ENCODE results near the gene PHLPP1. TPM values are rescaled to one million over a fixed set of nuclear protein-coding genes. Genes with fewer than 3 reads are reported as not detected.

PHLPP1 gene
- total RNA-seq, 2 donors from 2014 or later = 22.1 to 24.2 TPM

DNA sequence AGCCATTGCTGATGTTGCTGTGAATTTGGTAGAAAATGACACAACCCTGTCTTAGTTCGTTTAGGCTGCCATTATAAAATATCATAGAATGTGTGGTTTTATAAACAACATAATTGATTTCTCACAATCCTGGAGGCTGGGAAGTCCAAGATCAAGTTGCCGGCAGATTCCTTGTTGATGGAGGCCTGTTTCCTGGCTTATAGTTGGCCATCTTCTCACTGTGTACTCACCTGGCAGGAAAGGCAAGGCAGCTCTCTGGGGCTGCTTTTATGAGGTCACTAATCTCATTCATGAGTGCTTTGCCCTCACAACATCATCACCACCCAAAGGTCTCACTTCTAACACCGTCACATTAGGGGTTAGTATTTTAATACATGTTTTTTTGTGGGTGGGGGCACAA lies 58.4 kb downstream of the PHLPP1 start:
- no peaks in the 10 kb centered on the region for H3K4me1 ChIP-seq
- intact Hi-C loops (cut with DNase I) = no loop called here
- peak overlapping the region; percentile 31 for H3K27ac ChIP-seq
- no peak overlapping the region for H3K4me3 ChIP-seq
- H3K9ac ChIP-seq (ENCODE audit: low read depth in 2 of 2, low read length in 2 of 2) = no peak overlapping the region
- no peak for TF ChIP-seq CTCF (IDR thresholded peaks at IDR 0.05)
- no peaks in the 10 kb centered on the region for H3K27me3 ChIP-seq
- H3K9me3 ChIP-seq = no peaks in the 10 kb centered on the region
- no peaks in the 10 kb centered on the region for H3K36me3 ChIP-seq
- no peak for DNase-seq

GRCh38 chr18:62776024-62776570 lies 60.8 kb downstream of the PHLPP1 start:
- no peaks in the 10 kb centered on the region for H3K36me3 ChIP-seq
- H3K4me1 ChIP-seq = no peaks in the 10 kb centered on the region
- H3K4me3 ChIP-seq = no peak overlapping the region
- H3K27me3 ChIP-seq = no peaks in the 10 kb centered on the region
- H3K9me3 ChIP-seq = no peaks in the 10 kb centered on the region
- H3K27ac ChIP-seq = no peak overlapping the region
- no peak for DNase-seq
- intact Hi-C loops (cut with DNase I) = no loop called here
- TF ChIP-seq CTCF (IDR thresholded peaks at IDR 0.05) = no peak
- no peak overlapping the region for H3K9ac ChIP-seq (ENCODE audit: low read depth in 2 of 2, low read length in 2 of 2)

GRCh38 chr18:62777814-62778213 lies 62.5 kb downstream of the PHLPP1 start:
- Histone ChIP-seq H3K27ac (no peak overlapping the region), H3K4me3 (no peak overlapping the region), H3K36me3 (no peaks in the 10 kb centered on the region), H3K4me1 (no peaks in the 10 kb centered on the region), H3K9ac (ENCODE audit: low read depth in 2 of 2, low read length in 2 of 2) (no peak overlapping the region), H3K27me3 (no peaks in the 10 kb centered on the region), H3K9me3 (no peaks in the 10 kb centered on the region)
- intact Hi-C loops (cut with DNase I) = no loop called here
- no peak for TF ChIP-seq CTCF (IDR thresholded peaks at IDR 0.05)
- DNase-seq = no peak

DNA sequence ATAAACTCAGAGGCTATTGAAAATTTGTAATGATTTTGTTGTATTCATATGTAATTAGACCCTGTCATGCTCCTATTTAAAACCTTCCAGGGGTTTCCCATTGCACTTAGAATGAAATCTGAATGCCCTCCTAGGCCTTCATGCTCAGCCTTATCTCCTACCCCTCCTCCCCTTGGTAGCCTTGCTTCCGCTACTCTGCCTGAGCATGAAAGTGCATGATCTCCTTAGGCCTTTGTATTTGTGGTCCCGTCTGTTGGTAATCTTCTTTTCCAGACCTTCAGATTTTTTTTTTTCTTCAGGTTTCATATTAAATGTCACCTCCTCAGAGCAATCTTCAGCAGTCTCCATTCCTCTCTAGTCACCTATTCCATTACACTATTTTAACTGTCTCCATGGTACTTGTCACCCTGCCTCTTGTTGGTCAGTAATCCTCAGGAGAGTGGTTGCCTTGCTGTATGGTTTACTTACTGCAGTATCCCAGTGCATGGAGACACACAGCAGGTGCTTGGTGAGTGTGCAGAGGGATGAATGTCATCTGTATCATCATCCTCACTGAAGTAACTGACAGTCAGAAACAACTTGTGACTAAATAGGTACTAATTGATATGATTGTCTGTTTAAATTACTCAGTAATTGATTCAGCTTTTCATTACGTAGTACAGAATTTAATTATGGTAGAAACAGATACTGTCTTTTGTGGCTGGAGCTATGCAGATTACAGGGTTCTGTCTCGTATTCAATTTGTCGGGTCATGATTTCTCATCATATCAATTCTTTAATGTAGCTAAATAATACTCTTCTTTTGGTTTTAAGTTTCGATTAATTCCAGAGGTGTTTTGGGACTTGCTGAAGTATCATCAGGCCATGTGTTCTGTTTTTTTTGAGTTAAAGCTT lies 63.9 kb downstream of the PHLPP1 start:
- intact Hi-C loops (cut with DNase I) = no loop called here
- H3K4me3 ChIP-seq = no peak overlapping the region
- H3K9ac ChIP-seq (ENCODE audit: low read depth in 2 of 2, low read length in 2 of 2) = no peak overlapping the region
- no peaks in the 10 kb centered on the region for H3K4me1 ChIP-seq
- no peaks in the 10 kb centered on the region for H3K27me3 ChIP-seq
- no peak overlapping the region for H3K27ac ChIP-seq
- DNase-seq = no peak
- no peak for TF ChIP-seq CTCF (IDR thresholded peaks at IDR 0.05)
- H3K36me3 ChIP-seq = no peaks in the 10 kb centered on the region
- no peaks in the 10 kb centered on the region for H3K9me3 ChIP-seq

- intact Hi-C loops (cut with DNase I) = no loop called here
- H3K4me3 ChIP-seq = no peak overlapping the region
- no peak for DNase-seq
- TF ChIP-seq CTCF (IDR thresholded peaks at IDR 0.05) = no peak
- no peaks in the 10 kb centered on the region for H3K9me3 ChIP-seq
- H3K27ac ChIP-seq = no peak overlapping the region
- H3K9ac ChIP-seq (ENCODE audit: low read depth in 2 of 2, low read length in 2 of 2) = no peak overlapping the region
- no peaks in the 10 kb centered on the region for H3K27me3 ChIP-seq
- H3K4me1 ChIP-seq = no peaks in the 10 kb centered on the region
- H3K36me3 ChIP-seq = no peaks in the 10 kb centered on the region
These were observed 65.9 kb downstream of the PHLPP1 start for GRCh38 chr18:62781262-62781661.
